GM21515 (cell line): Measurements from ENCODE around the gene CCDC8.
"Not testable (repeated sequence)": the region's sequence is repeated elsewhere in the genome, so short reads cannot be mapped to it uniquely, and the experiment has no call there.

ENCODE experiments used
- ATAC-seq: cut with Tn5 transposase; IDR thresholded peaks from one replicate; pipeline ENCODE4 v1.9.1; 2021; ENCODE audit not compliant: unreplicated experiment

CCDC8 gene

GRCh38 chr19:46404753-46405468 lies 8.5 kb downstream of the CCDC8 start:
- ATAC-seq: no peak

DNA sequence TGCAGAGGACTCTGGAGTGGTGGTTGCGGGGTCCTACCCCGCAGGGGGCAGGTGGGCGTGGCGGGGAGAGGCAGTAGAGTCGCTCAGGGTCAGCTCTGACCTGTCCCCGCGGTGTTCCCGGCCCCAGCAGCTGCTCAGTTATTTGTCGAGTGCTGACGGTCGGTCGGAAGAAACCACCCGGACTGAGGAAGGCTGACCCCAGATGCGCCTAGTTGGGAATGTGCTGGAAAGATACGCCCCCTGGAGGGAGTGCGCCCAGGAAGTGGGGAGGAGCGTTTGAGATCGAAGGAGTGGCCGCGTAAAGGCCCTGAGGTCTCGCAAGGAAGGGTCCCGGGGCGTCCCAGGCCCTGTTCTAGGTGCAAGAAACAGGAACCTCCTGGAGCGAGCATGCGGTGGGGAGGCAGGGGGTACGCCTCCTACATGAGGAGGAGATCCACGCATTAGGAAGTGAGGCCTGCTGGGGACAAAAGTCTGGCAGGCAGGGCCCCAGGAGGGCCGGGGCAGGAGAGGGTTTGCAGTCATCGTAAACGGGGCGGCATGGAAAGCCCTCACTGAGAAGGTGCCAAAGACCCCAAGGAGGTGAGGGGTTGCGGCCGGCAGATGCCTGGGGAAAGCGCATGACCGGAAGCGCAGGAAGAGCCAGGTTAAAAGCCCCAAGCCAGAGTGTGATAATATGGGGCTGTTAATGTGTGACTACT lies 9.2 kb downstream of the CCDC8 start:
- no peak for ATAC-seq

GRCh38 chr19:46402725-46403124 lies 10.6 kb downstream of the CCDC8 start:
- no peak for ATAC-seq

GRCh38 chr19:46397801-46398479 lies 15.4 kb downstream of the CCDC8 start:
- not testable (repeated sequence) for ATAC-seq

DNA sequence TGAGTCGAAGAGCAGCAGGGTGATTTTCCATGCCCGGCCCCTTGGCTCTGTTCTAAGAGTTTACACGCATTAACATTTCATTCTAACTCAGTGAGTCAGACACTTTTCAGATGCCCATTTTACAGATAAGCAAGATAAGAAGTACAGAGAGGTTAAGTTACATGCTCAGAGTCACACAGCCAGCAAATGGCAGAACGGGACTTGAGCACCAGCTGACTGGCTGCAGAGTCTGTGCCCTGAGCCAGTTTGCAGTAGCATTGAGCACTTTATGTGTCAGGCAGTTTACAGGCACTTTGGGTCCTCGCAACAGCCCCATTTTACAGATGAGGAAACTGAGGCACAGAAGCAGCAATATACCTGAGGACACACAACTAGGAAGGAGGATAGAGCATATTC lies 19.0 kb downstream of the CCDC8 start:
- ATAC-seq: no peak

DNA sequence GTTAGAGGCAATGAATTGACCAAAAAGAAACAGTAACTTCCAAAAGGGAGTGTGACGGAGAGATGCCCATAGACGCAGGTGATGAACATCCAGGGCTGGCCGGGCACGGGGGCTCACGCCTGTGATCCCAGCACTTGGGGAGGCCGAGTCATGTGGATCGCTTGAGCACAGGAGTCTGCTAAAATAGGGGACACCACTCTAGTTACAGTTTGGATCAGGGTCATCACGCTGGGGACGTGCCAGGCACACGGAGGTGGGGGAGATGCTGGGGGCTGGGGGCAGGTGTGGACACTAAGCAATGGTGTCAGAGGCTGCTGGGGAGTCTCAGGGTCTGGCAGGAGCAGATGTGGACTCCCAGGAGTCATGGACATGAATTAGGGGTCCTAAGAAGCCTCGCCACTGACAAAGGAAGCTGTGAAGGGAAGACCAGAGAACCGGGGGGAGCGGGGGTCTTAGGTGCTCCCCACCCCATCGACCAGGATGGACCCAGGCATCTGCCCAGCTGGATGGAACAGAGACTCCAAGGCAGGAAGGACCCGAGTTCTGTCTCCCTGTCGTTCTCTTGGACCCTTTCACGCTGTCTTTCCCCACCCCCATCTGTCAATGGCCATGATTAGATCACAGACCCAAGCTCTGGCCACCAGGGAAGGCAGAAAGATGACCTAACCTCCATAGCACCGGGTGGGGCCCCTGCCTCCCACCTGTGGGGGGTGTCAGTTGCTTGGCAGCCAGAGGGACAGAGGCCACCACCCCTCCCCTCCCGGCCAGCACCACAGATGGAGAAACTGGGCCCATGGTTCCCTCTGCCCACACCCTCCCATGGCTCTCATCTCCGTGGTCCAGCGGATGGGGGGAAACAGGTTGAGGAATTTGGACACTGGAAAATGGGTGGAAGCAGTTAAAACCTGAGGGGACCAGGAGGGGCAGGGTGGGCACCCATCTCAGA lies 19.6 kb downstream of the CCDC8 start:
- ATAC-seq: no peak

GRCh38 chr19:46392837-46393236 lies 20.5 kb downstream of the CCDC8 start:
- no peak for ATAC-seq

DNA sequence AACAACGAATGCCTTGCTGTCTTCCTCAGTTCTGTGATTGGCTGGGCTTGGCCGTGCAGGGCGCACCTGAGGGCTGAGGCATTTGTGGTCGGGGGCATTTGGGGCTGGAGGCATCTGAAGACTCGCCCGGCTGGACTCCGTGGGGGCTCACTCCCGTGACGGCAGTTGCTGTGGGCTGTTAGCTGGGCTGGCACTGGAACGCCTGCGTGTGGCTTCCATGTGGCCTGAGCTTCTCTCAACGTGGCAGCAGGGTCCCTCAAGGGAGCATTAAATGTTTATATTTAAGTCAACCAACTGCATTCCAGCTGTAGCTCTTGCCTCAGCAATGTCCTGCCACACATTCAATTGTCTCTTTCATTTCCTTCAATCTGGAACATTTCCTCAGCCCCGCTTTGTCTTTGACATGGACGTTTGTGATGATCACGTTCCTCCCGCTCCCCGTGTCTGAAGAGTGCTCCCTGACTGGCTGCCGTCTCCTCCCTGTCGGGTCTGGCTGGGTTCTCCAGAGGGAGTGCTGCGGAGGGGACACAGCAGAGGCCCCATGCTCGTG lies 21.0 kb downstream of the CCDC8 start:
- no peak for ATAC-seq

GRCh38 chr19:46391296-46392251 lies 21.8 kb downstream of the CCDC8 start:
- ATAC-seq: no peak

DNA sequence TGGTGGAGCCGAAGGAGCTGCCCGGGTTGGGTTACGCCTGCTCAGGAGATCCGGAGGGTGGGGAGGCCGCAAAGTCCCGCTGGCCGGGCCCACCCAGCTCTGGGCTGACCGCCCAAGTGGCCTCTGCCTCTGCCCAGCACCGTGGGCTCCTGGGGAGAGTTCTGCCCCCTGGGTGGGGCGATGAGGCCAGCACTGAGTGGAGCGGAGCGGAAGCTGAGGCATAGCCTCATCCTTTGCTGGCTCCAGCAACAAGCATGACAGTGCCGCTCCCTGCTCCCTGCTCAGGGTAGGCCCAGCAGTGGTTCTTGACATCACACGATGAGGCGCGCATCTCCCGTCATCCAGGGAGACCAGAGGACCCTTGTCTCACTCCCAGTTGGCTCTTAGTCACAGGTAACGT lies 22.5 kb downstream of the CCDC8 start:
- ATAC-seq: no peak

DNA sequence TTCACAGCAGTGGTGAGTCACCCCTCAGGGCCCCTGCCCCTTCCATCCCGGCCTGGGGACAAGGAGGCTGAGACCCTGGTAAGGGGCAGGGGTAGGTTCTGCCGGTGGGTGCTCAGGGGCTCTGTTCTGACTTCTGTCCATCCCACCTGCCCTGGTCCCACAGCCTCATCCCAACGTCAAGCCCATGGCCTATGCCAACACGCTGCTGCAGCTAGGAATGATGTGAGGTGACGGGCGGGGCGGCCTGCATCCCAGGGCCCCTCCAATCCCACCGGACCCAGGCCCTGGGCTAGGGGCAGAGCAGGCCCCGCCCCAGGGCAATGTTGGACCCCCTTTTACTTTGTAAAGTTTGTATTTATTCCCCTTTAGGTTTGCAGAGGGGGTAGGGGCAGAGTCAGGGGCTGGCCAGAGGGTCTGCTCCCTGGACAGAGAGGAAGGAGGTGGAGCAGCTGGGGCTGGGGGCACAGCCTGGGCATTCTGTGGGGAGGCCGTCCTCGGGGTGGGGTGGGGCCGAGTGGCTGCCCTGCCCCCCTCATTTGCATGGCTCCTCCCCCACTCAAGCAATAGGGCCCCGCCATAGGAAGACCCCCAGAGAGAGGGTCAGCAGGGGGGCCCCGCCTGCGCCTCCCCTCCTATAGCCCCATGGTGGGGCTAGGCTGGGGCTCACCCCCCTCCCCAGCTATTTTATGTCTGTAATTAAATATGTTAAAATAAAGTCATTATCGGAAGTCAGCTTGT lies 23.1 kb downstream of the CCDC8 start:
- no peak for ATAC-seq

DNA sequence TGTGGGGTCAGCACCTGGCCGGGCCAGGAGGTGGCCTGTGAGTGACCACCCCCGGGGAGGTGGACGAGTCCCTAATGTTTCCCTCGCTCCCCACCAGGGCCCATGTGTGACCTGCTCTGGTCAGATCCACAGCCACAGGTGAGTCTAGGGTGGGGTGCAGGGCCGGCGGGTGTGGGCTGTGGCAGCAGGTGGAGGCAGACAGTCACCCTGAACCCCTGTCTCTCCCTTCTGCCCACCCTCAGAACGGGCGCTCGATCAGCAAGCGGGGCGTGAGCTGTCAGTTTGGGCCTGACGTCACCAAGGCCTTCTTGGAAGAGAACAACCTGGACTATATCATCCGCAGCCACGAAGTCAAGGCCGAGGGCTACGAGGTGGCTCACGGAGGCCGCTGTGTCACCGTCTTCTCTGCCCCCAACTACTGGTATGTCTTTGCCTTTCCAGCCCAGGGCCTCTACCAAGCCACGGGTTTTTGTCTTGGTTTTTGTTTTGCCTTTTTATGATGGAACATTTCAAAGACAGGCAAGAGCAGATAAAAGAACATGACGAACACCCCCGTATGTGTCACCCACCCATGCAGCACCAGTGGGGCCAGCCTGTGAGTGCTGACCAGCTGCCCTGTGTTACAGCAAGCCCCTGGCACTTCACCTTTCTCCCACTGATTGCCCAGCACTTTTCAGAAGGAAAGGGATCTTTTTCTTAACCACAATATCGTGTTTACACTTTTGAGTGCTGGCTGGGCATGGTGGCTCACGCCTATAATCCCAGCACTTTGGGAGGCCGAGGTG lies 24.9 kb downstream of the CCDC8 start:
- ATAC-seq: no peak

GRCh38 chr19:46387713-46388130 lies 25.6 kb downstream of the CCDC8 start:
- no peak for ATAC-seq

GRCh38 chr19:46386996-46387712 lies 26.2 kb downstream of the CCDC8 start:
- no peak for ATAC-seq

GRCh38 chr19:46386151-46386550 lies 27.2 kb downstream of the CCDC8 start:
- no peak for ATAC-seq

DNA sequence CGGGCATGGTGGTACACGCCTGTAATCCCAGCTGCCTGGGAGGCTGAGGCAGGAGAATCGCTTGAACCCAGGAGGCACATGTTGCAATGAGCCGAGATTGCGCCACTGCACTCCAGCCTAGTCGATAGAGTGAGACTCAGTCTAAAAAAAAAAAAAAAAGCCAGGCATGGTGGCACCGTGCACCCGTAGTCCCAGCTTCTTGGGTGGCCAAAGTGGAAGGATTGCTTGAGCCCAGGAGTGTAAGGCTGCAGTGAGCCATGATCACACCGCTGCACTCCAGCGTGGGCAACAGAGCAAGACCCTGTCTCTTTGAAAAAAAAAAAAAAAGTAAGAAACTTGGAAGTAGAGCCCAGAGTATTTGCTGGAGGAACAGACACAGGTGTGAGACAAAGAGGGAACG lies 27.7 kb downstream of the CCDC8 start:
- no peak for ATAC-seq

GRCh38 chr19:46384396-46384795 lies 29.0 kb downstream of the CCDC8 start:
- ATAC-seq: no peak
